Thymus (tissue), 11 donors: ENCODE results near the gene MYO5B. TPM values are rescaled to one million over a fixed set of nuclear protein-coding genes. Genes with fewer than 3 reads are reported as not detected.
"Not testable (repeated sequence)": the region's sequence is repeated elsewhere in the genome, so short reads cannot be mapped to it uniquely, and the experiment has no call there.

Experiments
- DNase-seq, 9 donors: peaks; one replicate each; pipeline ENCODE4 v3.0.0-alpha.2; 2013; ENCODE audit warnings: low spot score in 9 of 9, low read depth in 6 of 9, missing footprints in 1 of 9
- H3K27ac ChIP-seq, 2 donors: one replicate each; pipeline ENCODE4 v1.5.1; 2013; ENCODE audit warnings: control low read depth in 1 of 2, low read depth in 1 of 2, low read length in 1 of 2, mild to moderate bottlenecking in 1 of 2, moderate library complexity in 1 of 2
- H3K27me3 ChIP-seq, 2 donors: one replicate each; pipeline ENCODE4 v1.5.1; 2013; ENCODE audit warnings: low read length in 1 of 2; ENCODE audit not compliant: control insufficient read depth in 2 of 2, insufficient read depth in 1 of 2
- H3K36me3 ChIP-seq, 2 donors: one replicate each; pipeline ENCODE4 v1.5.1; 2013; ENCODE audit warnings: low read length in 1 of 2, mild to moderate bottlenecking in 1 of 2, moderate library complexity in 1 of 2; ENCODE audit not compliant: control insufficient read depth in 2 of 2, insufficient read depth in 2 of 2
- H3K4me1 ChIP-seq, 2 donors: one replicate each; pipeline ENCODE4 v1.5.1; 2013; ENCODE audit warnings: low read length in 2 of 2; ENCODE audit not compliant: control insufficient read depth in 2 of 2, insufficient read depth in 2 of 2
- H3K4me3 ChIP-seq, 2 donors: one replicate each; pipeline ENCODE4 v1.5.1; 2013; ENCODE audit warnings: low read length in 2 of 2, control low read depth in 1 of 2, mild to moderate bottlenecking in 1 of 2
- H3K9me3 ChIP-seq, 2 donors: one replicate each; pipeline ENCODE4 v1.5.1; 2013; ENCODE audit warnings: low read length in 1 of 2, mild to moderate bottlenecking in 1 of 2; ENCODE audit not compliant: control insufficient read depth in 2 of 2, insufficient read depth in 1 of 2
- WGBS: extraction: QIAGEN DNeasy Blood & Tissue Kit; methylation state at CpG from one replicate; pipeline ENCODE4 v1.1.7; 2013; 5-methylcytosine and 5-hydroxymethylcytosine counted together
- polyA plus RNA-seq: library from polyadenylated mRNA; stranded (reverse); fragments of 200-250 nt; gene quantifications from one replicate; pipeline ENCODE4 v1.2.3, GENCODE V29; 2013
- total RNA-seq: library from RNA; stranded (reverse); fragments of 120-200 nt; gene quantifications from one replicate; pipeline ENCODE4 v1.2.4, GENCODE V29; 2013
- donor health status: healthy.

The MYO5B gene
- total and polyA plus RNA-seq, 2 donors: 6.2 to 11.1 TPM

DNA sequence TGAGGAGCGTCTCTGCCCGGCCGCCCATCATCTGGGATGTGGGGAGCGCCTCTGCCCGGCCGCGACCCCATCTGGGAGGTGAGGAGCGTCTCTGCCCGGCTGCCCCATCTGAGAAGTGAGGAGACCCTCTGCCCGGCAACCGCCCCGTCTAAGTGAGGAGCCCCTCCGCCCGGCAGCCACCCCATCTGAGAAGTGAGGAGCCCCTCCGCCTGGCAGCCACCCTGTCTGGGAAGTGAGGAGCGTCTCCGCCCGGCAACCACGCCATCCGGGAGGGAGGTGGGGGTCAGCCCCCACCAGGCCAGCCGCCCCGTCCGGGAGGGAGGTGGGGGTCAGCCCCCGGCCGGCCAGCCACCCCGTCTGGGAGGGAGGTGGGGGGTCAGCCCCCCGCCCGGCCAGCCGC is 395.1 kb downstream of the MYO5B start:
- H3K4me1 ChIP-seq, H3K27ac ChIP-seq, H3K36me3 ChIP-seq, H3K9me3 ChIP-seq, DNase-seq, H3K27me3 ChIP-seq, H3K4me3 ChIP-seq: not testable (repeated sequence)
- 98% methylated on average over 19 of the region's 29 CpGs for WGBS

DNA sequence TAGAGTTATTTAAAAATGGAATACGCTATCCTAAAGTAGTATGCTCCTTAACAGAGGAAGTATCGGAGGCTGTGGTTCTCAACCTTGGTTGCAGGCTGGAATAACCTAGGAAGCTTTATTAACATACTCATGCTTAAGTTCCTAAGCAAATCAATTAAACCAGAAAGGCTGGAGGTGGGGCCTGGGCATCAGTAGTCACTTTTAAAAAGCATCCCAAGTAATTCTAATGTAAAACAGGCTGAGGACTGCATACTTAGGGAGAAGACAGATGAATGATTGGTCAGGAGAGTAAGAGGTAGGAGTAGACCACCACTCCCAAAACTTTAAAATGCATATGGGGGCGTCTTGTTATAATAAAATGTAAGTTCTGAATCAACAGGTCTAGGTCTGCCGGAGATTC is 396.9 kb downstream of the MYO5B start:
- Histone ChIP-seq H3K36me3 (peaks cover 0 to 9% of the 10 kb centered on the region in 2 donors), H3K4me3 (no peak overlapping the region), H3K9me3 (no peaks in the 10 kb centered on the region), H3K4me1 (no peaks in the 10 kb centered on the region), H3K27me3 (no peaks in the 10 kb centered on the region), H3K27ac (no peak overlapping the region)
- DNase-seq: no peak
- 98% methylated on average over 4 of the region's 4 CpGs for WGBS

GRCh38 chr18:49795612-49796552 is 399.1 kb downstream of the MYO5B start:
- H3K36me3 ChIP-seq: peaks cover 0 to 13% of the 10 kb centered on the region in 2 donors
- 99% methylated on average over 7 of the region's 7 CpGs for WGBS
- no peak overlapping the region for H3K4me3 ChIP-seq
- H3K27ac ChIP-seq: no peak overlapping the region
- no peaks in the 10 kb centered on the region for H3K27me3 ChIP-seq
- H3K4me1 ChIP-seq: no peaks in the 10 kb centered on the region
- no peak for DNase-seq
- H3K9me3 ChIP-seq: no peaks in the 10 kb centered on the region

- 99% methylated on average over 3 of the region's 3 CpGs for WGBS
- H3K4me3 ChIP-seq: no peak overlapping the region
Observed at GRCh38 chr18:49794743-49795142, 400.2 kb downstream of the MYO5B start.

GRCh38 chr18:49789560-49790134 is 405.3 kb downstream of the MYO5B start:
- H3K27me3 ChIP-seq, H3K4me1 ChIP-seq, DNase-seq, H3K27ac ChIP-seq, H3K4me3 ChIP-seq, H3K9me3 ChIP-seq: not testable (repeated sequence)
- WGBS: 96% methylated on average over 8 of the region's 8 CpGs
- H3K36me3 ChIP-seq: peaks cover 4 to 13% of the 10 kb centered on the region in 2 donors

More at GRCh38 chr18:49794743-49795142, 400.2 kb downstream of the MYO5B start:
- H3K27me3 ChIP-seq: no peaks in the 10 kb centered on the region
- peaks cover 0 to 20% of the 10 kb centered on the region in 2 donors for H3K36me3 ChIP-seq
- no peak for DNase-seq
- no peak overlapping the region for H3K27ac ChIP-seq
- H3K4me1 ChIP-seq: no peaks in the 10 kb centered on the region
- no peaks in the 10 kb centered on the region for H3K9me3 ChIP-seq

- DNase-seq: no peak
- Histone ChIP-seq H3K9me3 (no peaks in the 10 kb centered on the region), H3K4me3 (no peak overlapping the region), H3K27me3 (no peaks in the 10 kb centered on the region), H3K27ac (no peak overlapping the region), H3K4me1 (peaks cover 0 to 2% of the 10 kb centered on the region in 2 donors), H3K36me3 (peaks cover 7 to 14% of the 10 kb centered on the region in 2 donors)
- WGBS: 93% methylated on average over 5 of the region's 5 CpGs
Observed at GRCh38 chr18:49788327-49788898, 406.5 kb downstream of the MYO5B start.

DNA sequence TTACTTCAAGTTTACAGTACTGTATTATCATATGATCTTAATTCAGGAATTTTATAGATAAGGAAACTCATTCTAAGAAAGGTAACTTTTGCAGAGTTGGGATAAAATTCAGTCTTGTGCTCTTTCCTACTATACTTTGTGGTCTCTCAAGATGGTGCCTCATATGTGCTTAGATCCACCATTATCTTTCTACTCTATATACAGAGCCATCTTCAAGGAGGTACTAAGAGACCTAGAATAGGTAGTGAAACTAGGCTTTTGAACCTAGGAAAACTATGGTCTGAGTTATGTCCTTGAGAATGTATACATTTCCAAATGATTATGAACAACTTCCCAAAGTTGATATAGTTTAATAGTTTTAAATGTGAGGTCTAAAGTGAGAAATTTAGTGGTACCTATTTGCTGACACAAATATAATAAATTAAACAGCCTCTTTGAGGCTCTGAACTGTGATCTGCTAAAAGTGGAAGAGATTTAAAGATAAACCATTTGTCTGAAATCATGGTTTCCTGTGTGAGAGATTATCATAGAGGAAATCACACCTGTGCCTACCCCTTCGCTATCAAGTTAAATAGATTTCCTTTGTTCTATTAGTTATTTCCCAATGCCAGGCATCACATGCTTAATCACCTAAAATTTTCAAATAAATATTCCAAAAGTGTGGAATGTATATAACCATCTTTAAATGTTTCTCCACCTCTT is 408.8 kb downstream of the MYO5B start:
- peak in 2 of 9 donors; percentile 11 to 43 for DNase-seq
- Histone ChIP-seq H3K9me3 (no peaks in the 10 kb centered on the region), H3K4me1 (peaks cover 0 to 2% of the 10 kb centered on the region in 2 donors), H3K27ac (no peak overlapping the region), H3K27me3 (no peaks in the 10 kb centered on the region), H3K36me3 (peaks cover 7 to 13% of the 10 kb centered on the region in 2 donors), H3K4me3 (no peak overlapping the region)
- WGBS: 11% methylated on average over 1 of the region's 1 CpG

DNA sequence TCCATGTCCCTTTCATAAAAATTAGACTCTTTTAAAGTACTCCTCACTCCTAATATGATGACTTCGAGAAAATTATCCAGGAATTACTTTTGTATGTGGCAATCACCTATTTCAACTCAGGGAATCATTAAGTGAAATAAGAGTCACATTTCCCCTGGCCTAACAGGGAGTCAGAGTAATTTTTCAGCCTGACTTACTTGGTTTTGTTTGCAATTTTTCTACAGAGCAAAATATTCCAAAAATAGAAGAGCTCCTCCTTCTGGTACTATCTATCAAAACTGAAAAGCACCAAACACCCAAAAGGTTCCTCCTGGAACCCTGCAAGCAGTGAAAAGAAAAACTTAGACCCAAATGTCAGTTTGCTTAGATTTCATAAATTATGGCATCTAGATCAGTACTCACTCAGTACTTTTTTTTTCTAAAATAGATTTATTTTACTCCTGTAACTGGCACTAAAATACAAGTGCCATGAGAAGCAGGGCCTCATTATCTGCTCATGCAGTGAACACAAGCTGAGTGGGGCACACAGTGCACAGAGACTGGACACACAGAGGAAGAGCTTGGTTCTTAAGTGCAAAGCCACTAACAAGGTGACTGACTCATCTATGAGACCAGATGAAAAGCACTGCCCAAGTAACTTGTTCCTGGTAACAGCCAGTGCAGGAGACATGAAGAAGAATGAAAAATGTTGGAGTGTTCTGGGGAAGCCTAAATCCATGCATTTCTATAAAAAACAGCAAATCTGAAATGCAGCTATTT is 410.3 kb downstream of the MYO5B start:
- H3K27me3 ChIP-seq: no peaks in the 10 kb centered on the region
- H3K9me3 ChIP-seq: no peaks in the 10 kb centered on the region
- no peak overlapping the region for H3K4me3 ChIP-seq
- no peak for DNase-seq
- no peak overlapping the region for H3K27ac ChIP-seq
- H3K36me3 ChIP-seq: peaks cover 10 to 15% of the 10 kb centered on the region in 2 donors
- 96% methylated on average over 1 of the region's 1 CpG for WGBS
- peaks cover 0 to 2% of the 10 kb centered on the region in 2 donors for H3K4me1 ChIP-seq
